ENCODE measurements around the gene LGALS4. TPM values are rescaled to one million over a fixed set of nuclear protein-coding genes. Genes with fewer than 3 reads are reported as not detected.
"Not testable (repeated sequence)": the region's sequence is repeated elsewhere in the genome, so short reads cannot be mapped to it uniquely, and the experiment has no call there.

Gene LGALS4
- total RNA-seq (2014; rRNA removed; shearing (Covaris generic)) = 0.54 and 1.3 TPM in 2 replicates

- no peak for DNase-seq (ENCODE audit: low spot score)
Observed at GRCh38 chr19:38812841-38813320, at the start of gene LGALS4. LGALS4 (minus strand) TSS chr19:38812945; CDS start chr19:38812886, 59 bp downstream.

- no peak for DNase-seq (ENCODE audit: low spot score)
Observed at GRCh38 chr19:38861368-38861767, 48.6 kb upstream of the LGALS4 start.

GRCh38 chr19:38859631-38860204, 47.0 kb upstream of the LGALS4 start:
- not testable (repeated sequence) for DNase-seq (ENCODE audit: low spot score)

- DNase-seq (ENCODE audit: low spot score) = no peak
Observed at GRCh38 chr19:38856813-38857212, 44.1 kb upstream of the LGALS4 start.

- not testable (repeated sequence) for DNase-seq (ENCODE audit: low spot score)
Observed at GRCh38 chr19:38855751-38856150, 43.0 kb upstream of the LGALS4 start.

- DNase-seq (ENCODE audit: low spot score) = not testable (repeated sequence)
Observed at GRCh38 chr19:38854961-38855360, 42.2 kb upstream of the LGALS4 start.

- DNase-seq (ENCODE audit: low spot score) = no peak
Observed at GRCh38 chr19:38853214-38853613, 40.5 kb upstream of the LGALS4 start.

GRCh38 chr19:38852231-38853044, 39.7 kb upstream of the LGALS4 start:
- DNase-seq (ENCODE audit: low spot score) = peak; percentile 72

- DNase-seq (ENCODE audit: low spot score) = peak; percentile 97
Observed at GRCh38 chr19:38851622-38852230, 39.0 kb upstream of the LGALS4 start.

GRCh38 chr19:38850976-38851621, 38.4 kb upstream of the LGALS4 start:
- DNase-seq (ENCODE audit: low spot score) = no peak

- no peak for DNase-seq (ENCODE audit: low spot score)
Observed at GRCh38 chr19:38850436-38850975, 37.8 kb upstream of the LGALS4 start.

- DNase-seq (ENCODE audit: low spot score) = peak; percentile 100
Observed at GRCh38 chr19:38849860-38850435, 37.2 kb upstream of the LGALS4 start, which contains the start of gene HNRNPL. HNRNPL (minus strand) TSS chr19:38849986; CDS start chr19:38849966, 20 bp downstream.

GRCh38 chr19:38849147-38849859, 36.6 kb upstream of the LGALS4 start:
- peak; percentile 98 for DNase-seq (ENCODE audit: low spot score)

GRCh38 chr19:38848299-38849146, 35.8 kb upstream of the LGALS4 start:
- no peak for DNase-seq (ENCODE audit: low spot score)

GRCh38 chr19:38846097-38846496, 33.4 kb upstream of the LGALS4 start:
- DNase-seq (ENCODE audit: low spot score) = no peak

- no peak for DNase-seq (ENCODE audit: low spot score)
Observed at GRCh38 chr19:38845374-38846024, 32.8 kb upstream of the LGALS4 start.

- DNase-seq (ENCODE audit: low spot score) = no peak
Observed at GRCh38 chr19:38844093-38844686, 31.4 kb upstream of the LGALS4 start.

GRCh38 chr19:38843175-38843758, 30.5 kb upstream of the LGALS4 start:
- DNase-seq (ENCODE audit: low spot score) = no peak

Measured in H4 (cell line).